PFSK-1 (cell line): ENCODE data around the gene GRK7.

Experiments used
- FOXP2 ChIP-seq: optimal IDR thresholded peaks from 2 replicates; pipeline ENCODE3; 2011; ENCODE audit warnings: borderline replicate concordance, control low read depth, inconsistent platforms; ENCODE audit not compliant: insufficient read depth; ENCODE audit errors: extremely low read length, extremely low read depth
- POLR2AphosphoS5 ChIP-seq: IDR thresholded peaks from 2 replicates; pipeline ENCODE4 v1.6.1; 2012; ENCODE audit warnings: low read depth, mild to moderate bottlenecking, control low read depth, low read length, moderate library complexity
- SIN3A ChIP-seq: IDR thresholded peaks from 2 replicates; pipeline ENCODE4 v1.6.1; 2012; ENCODE audit warnings: mild to moderate bottlenecking, low read length, moderate library complexity, borderline replicate concordance; ENCODE audit not compliant: insufficient read depth
- TAF1 ChIP-seq: IDR thresholded peaks from 2 replicates; pipeline ENCODE4 v1.6.1; 2012; ENCODE audit warnings: low read length, control low read depth, borderline replicate concordance; ENCODE audit not compliant: insufficient read depth
- TF ChIP-seq, protein P1 (sequence below), 2 experiments: IDR thresholded peaks; 2 replicates each; pipeline versions ENCODE4 v1.6.1 to v1.8.0; 2011 to 2012; ENCODE audit warnings: low read depth in 2 of 2, low read length in 2 of 2, control low read depth in 1 of 2, inconsistent platforms in 1 of 2, mild to moderate bottlenecking in 1 of 2, moderate library complexity in 1 of 2; ENCODE audit not compliant: insufficient read depth in 1 of 2

GRK7 gene

DNA sequence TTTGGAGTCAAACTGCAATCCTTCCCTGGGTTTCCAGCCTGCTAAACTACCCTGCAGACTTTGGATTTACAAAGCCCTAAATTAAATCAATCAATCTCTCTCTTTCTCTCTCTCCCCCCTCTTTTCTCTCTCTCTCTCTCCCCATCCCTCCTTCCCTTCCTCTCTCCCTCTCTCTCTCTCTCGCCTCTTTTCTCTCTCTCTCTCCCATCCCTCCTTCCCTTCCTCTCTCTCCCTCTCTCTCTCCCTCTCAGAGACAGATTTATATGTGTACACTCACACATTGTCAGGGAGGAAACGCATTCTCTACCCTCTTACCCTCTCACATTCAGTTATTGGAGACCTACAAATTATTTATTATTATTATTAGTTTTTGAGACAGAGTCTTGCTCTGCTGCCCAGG, 47.0 kb downstream of the GRK7 start:
- no peak for TF ChIP-seq SIN3A
- TF ChIP-seq POLR2AphosphoS5: no peak
- no peak for TF ChIP-seq TAF1
- no peak for TF ChIP-seq FOXP2
- TF ChIP-seq, protein P1, sequence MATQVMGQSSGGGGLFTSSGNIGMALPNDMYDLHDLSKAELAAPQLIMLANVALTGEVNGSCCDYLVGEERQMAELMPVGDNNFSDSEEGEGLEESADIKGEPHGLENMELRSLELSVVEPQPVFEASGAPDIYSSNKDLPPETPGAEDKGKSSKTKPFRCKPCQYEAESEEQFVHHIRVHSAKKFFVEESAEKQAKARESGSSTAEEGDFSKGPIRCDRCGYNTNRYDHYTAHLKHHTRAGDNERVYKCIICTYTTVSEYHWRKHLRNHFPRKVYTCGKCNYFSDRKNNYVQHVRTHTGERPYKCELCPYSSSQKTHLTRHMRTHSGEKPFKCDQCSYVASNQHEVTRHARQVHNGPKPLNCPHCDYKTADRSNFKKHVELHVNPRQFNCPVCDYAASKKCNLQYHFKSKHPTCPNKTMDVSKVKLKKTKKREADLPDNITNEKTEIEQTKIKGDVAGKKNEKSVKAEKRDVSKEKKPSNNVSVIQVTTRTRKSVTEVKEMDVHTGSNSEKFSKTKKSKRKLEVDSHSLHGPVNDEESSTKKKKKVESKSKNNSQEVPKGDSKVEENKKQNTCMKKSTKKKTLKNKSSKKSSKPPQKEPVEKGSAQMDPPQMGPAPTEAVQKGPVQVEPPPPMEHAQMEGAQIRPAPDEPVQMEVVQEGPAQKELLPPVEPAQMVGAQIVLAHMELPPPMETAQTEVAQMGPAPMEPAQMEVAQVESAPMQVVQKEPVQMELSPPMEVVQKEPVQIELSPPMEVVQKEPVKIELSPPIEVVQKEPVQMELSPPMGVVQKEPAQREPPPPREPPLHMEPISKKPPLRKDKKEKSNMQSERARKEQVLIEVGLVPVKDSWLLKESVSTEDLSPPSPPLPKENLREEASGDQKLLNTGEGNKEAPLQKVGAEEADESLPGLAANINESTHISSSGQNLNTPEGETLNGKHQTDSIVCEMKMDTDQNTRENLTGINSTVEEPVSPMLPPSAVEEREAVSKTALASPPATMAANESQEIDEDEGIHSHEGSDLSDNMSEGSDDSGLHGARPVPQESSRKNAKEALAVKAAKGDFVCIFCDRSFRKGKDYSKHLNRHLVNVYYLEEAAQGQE (IDR thresholded peaks at IDR 0.05; ENCODE audit: insufficient read depth in 1 of 2, low read depth in 2 of 2, low read length in 2 of 2): no peak

DNA sequence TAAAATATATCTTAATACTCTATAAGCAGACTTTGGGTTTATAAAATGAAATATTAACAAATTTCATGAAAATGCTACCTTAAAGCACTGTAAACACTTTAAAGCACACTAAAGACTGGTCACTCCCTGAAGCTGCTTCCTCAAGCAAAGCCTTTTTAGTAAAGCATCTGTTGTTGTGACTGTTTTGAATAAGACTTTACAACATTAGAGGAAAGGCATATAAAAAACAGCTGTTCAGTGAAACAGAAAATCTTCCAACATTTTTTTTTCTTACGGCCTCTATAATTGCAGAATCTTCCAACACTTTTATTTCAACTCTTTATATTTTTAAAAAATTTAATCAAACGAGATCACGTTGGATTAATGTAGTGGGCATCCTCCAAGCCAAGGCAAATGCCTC, 48.1 kb downstream of the GRK7 start:
- TF ChIP-seq FOXP2 (no peak), POLR2AphosphoS5 (no peak), SIN3A (no peak), TAF1 (no peak)
- TF ChIP-seq, protein P1 (IDR thresholded peaks at IDR 0.05; ENCODE audit: insufficient read depth in 1 of 2, low read depth in 2 of 2, low read length in 2 of 2): no peak

DNA sequence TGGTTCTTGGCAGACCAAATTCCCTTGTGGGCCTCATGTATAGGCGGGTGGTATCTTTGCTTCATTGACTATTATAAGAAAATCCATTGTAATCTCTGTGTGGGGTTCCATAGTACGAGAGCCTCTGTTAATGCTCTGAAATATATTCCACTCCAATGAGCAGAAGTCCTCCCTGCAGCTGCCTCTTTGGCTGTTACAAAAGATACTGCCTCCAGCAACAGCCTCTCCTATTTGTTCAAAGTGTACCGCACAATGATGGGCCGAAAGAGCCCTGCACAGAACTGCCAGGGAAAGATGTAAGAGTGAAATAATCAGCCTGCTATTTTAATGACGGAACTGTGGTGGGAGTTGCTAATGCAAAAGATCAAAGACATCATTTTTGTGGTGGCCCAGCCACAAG, 48.9 kb downstream of the GRK7 start:
- TF ChIP-seq SIN3A: no peak
- TF ChIP-seq POLR2AphosphoS5: no peak
- TF ChIP-seq TAF1: no peak
- no peak for TF ChIP-seq FOXP2
- TF ChIP-seq, protein P1 (IDR thresholded peaks at IDR 0.05; ENCODE audit: insufficient read depth in 1 of 2, low read depth in 2 of 2, low read length in 2 of 2): no peak

DNA sequence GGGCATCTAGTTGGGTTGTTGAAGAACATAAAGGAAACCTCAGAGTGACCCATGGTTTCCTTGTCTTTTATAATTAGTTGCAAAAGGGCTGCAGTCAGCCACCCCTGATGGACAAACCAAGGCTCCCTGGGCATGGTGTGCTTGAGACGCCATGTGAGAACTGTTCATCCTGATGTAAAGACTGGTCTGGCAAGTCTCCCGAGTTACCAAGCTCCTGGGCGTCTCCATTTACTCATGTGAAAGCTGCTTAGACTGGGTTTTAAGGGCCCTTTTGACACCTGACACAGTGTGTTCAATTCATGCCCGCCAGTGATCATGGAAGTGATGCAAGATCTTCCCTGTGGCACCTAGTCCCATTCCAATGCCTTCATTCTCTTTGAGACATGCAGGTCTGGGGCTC, 49.4 kb downstream of the GRK7 start:
- TF ChIP-seq SIN3A (no peak), FOXP2 (no peak), TAF1 (no peak), POLR2AphosphoS5 (no peak)
- TF ChIP-seq, protein P1 (IDR thresholded peaks at IDR 0.05; ENCODE audit: insufficient read depth in 1 of 2, low read depth in 2 of 2, low read length in 2 of 2): no peak
